Uterus (tissue), 4 donors: Measurements from ENCODE around the gene PIP4K2A. TPM values are rescaled to one million over a fixed set of nuclear protein-coding genes. Genes with fewer than 3 reads are reported as not detected.

ENCODE experiments used
- DNase-seq, 2 donors: peaks; one replicate each; pipeline ENCODE4 v3.0.0-alpha.2; 2019 to 2020
- H3K27ac ChIP-seq, 2 donors: fragments of 200-600 bp; sonication (generic); 1 replicate in 1 of 2; 2 replicates in 1 of 2; pipeline ENCODE4 v1.5.1; 2016 to 2018
- H3K27me3 ChIP-seq, 2 donors: fragments of 200-600 bp; sonication (generic); one replicate each; pipeline ENCODE4 v1.5.1; 2018 to 2019; ENCODE audit warnings: control low read depth in 1 of 2
- H3K36me3 ChIP-seq, 2 donors: fragments of 200-600 bp; sonication (generic); one replicate each; pipeline ENCODE4 v1.5.1; 2019; ENCODE audit warnings: control low read depth in 1 of 2
- H3K4me1 ChIP-seq, 2 donors: fragments of 200-600 bp; sonication (generic); one replicate each; pipeline ENCODE4 v1.5.1; 2018 to 2019; ENCODE audit warnings: control low read depth in 1 of 2
- H3K4me3 ChIP-seq, 2 donors: fragments of 200-600 bp; sonication (generic); 1 replicate in 1 of 2; 2 replicates in 1 of 2; pipeline ENCODE4 v1.5.1; 2018 to 2019; ENCODE audit warnings: mild to moderate bottlenecking in 1 of 2
- H3K9me3 ChIP-seq, 2 donors: fragments of 200-600 bp; sonication (generic); one replicate each; pipeline ENCODE4 v1.5.1; 2019; ENCODE audit warnings: control low read depth in 1 of 2
- CTCF ChIP-seq, 4 experiments: fragments of 200-600 bp in 2 of 4; fragments of 450-650 bp in 2 of 4; sonication (generic) in 2 of 4; IDR thresholded peaks; one replicate each; pipeline ENCODE4 v1.5.1; 2016 to 2019; ENCODE audit warnings: antibody characterized with exemption in 4 of 4, mild to moderate bottlenecking in 2 of 4, moderate library complexity in 1 of 4
- POLR2A ChIP-seq, 2 donors: fragments of 450-650 bp; IDR thresholded peaks; one replicate each; pipeline ENCODE4 v1.6.1; 2016; ENCODE audit warnings: antibody characterized with exemption in 2 of 2, mild to moderate bottlenecking in 1 of 2, moderate library complexity in 1 of 2
- intact Hi-C: fragments of 100-400 bp; cut with DNase I; formaldehyde crosslinking; loops from one replicate; pipeline ENCODE4 v1.15.1; 2023; ENCODE audit warnings: low total_unique reads
- total RNA-seq, 4 donors: library from RNA; depleted of rRNA in 3 of 4; stranded (reverse); fragments of >200 nt in 3 of 4; gene quantifications; one replicate each; pipeline versions ENCODE4 v1.1.0 to v1.2.4, GENCODE V29; 2014 to 2023
- donor health status: DM: yes; HTN: yes; CAD: no.

Gene PIP4K2A
- total RNA-seq, 4 donors from 2014 or later, result 17.4 to 42.4 (median 22.0) TPM

GRCh38 chr10:22672319-22673090, 41.9 kb downstream of the PIP4K2A start:
- no peaks in the 10 kb centered on the region for H3K27me3 ChIP-seq
- DNase-seq, result no peak
- intact Hi-C loops, result no loop called here
- H3K4me3 ChIP-seq, result no peak overlapping the region
- TF ChIP-seq CTCF (IDR thresholded peaks at IDR 0.05), result no peak
- no peak for TF ChIP-seq POLR2A (IDR thresholded peaks at IDR 0.05)
- no peaks in the 10 kb centered on the region for H3K9me3 ChIP-seq
- no peak overlapping the region for H3K27ac ChIP-seq
- no peaks in the 10 kb centered on the region for H3K4me1 ChIP-seq
- H3K36me3 ChIP-seq, result no peaks in the 10 kb centered on the region

GRCh38 chr10:22670788-22671187, 43.6 kb downstream of the PIP4K2A start:
- TF ChIP-seq CTCF (IDR thresholded peaks at IDR 0.05) (no peak), POLR2A (IDR thresholded peaks at IDR 0.05) (no peak)
- no peak overlapping the region for H3K4me3 ChIP-seq
- H3K9me3 ChIP-seq, result no peaks in the 10 kb centered on the region
- no peak for DNase-seq
- no peaks in the 10 kb centered on the region for H3K4me1 ChIP-seq
- H3K36me3 ChIP-seq, result no peaks in the 10 kb centered on the region
- intact Hi-C loops, result no loop called here
- no peak overlapping the region for H3K27ac ChIP-seq
- no peaks in the 10 kb centered on the region for H3K27me3 ChIP-seq

GRCh38 chr10:22669163-22669711, 45.1 kb downstream of the PIP4K2A start:
- H3K9me3 ChIP-seq, result no peaks in the 10 kb centered on the region
- no peak overlapping the region for H3K4me3 ChIP-seq
- no peaks in the 10 kb centered on the region for H3K36me3 ChIP-seq
- H3K27ac ChIP-seq, result no peak overlapping the region
- TF ChIP-seq CTCF (IDR thresholded peaks at IDR 0.05) (no peak), POLR2A (IDR thresholded peaks at IDR 0.05) (no peak)
- intact Hi-C loops, result no loop called here
- no peaks in the 10 kb centered on the region for H3K4me1 ChIP-seq
- DNase-seq, result no peak
- H3K27me3 ChIP-seq, result no peaks in the 10 kb centered on the region

GRCh38 chr10:22667093-22667480, 47.3 kb downstream of the PIP4K2A start:
- TF ChIP-seq POLR2A (IDR thresholded peaks at IDR 0.05) (no peak), CTCF (IDR thresholded peaks at IDR 0.05) (no peak)
- Histone ChIP-seq H3K4me1 (no peaks in the 10 kb centered on the region), H3K36me3 (no peaks in the 10 kb centered on the region), H3K4me3 (no peak overlapping the region), H3K9me3 (no peaks in the 10 kb centered on the region), H3K27ac (no peak overlapping the region), H3K27me3 (no peaks in the 10 kb centered on the region)
- no peak for DNase-seq
- intact Hi-C loops, result no loop called here

- TF ChIP-seq CTCF (IDR thresholded peaks at IDR 0.05) (no peak), POLR2A (IDR thresholded peaks at IDR 0.05) (no peak)
- no peak for DNase-seq
- Histone ChIP-seq H3K9me3 (no peaks in the 10 kb centered on the region), H3K27me3 (no peaks in the 10 kb centered on the region), H3K27ac (no peak overlapping the region), H3K4me3 (no peak overlapping the region), H3K36me3 (no peaks in the 10 kb centered on the region), H3K4me1 (no peaks in the 10 kb centered on the region)
- intact Hi-C loops, result no loop called here
Measured at GRCh38 chr10:22666287-22667092, 47.9 kb downstream of the PIP4K2A start.
